ENCODE data around the gene OXA1L. TPM values are rescaled to one million over a fixed set of nuclear protein-coding genes. Genes with fewer than 3 reads are reported as not detected.

The OXA1L gene
- total and polyA plus RNA-seq, 2 experiments from 2014 or later: 59.4 to 88.1 TPM

GRCh38 chr14:22796087-22796707 is 29.7 kb downstream of the OXA1L start:
- TF ChIP-seq EZH2phosphoT487 (IDR thresholded peaks at IDR 0.05; ENCODE audit: low read depth, severe bottlenecking, unreplicated experiment): no peak
- no peak for TF ChIP-seq EZH2 (IDR thresholded peaks at IDR 0.05; ENCODE audit: borderline replicate concordance)
- TF ChIP-seq CTCF (IDR thresholded peaks at IDR 0.05; ENCODE audit: poor library complexity): no peak
- H3K9me2 ChIP-seq (replicated peaks; ENCODE audit: insufficient read depth): no peaks in the 10 kb centered on the region
- peak overlapping the region; percentile 40 for H3K4me2 ChIP-seq
- no peaks in the 10 kb centered on the region for H3K27me3 ChIP-seq
- H3K4me1 ChIP-seq (ENCODE audit: insufficient read depth): peaks cover 27% of the 10 kb centered on the region
- H2AFZ ChIP-seq: no peak overlapping the region
- H4K20me1 ChIP-seq (ENCODE audit: insufficient read depth, poor library complexity, severe bottlenecking): no peaks in the 10 kb centered on the region
- H3K9me3 ChIP-seq (ENCODE audit: low read depth): no peaks in the 10 kb centered on the region
- H3K27ac ChIP-seq: peak overlapping the region; percentile 91
- peaks cover 44% of the 10 kb centered on the region for H3K79me2 ChIP-seq
- no peaks in the 10 kb centered on the region for H3K36me3 ChIP-seq (replicated peaks; ENCODE audit: insufficient read depth, low read depth)
- 61% methylated on average over 5 of the region's 5 CpGs for WGBS (ENCODE audit: low lambda C conversion rate, missing lambda C conversion rate)
- no peak overlapping the region for H3K4me3 ChIP-seq
- DNase-seq (ENCODE audit: low spot score): peak; percentile 41

- Histone ChIP-seq H3K27me3 (no peaks in the 10 kb centered on the region), H2AFZ (no peak overlapping the region), H3K9me3 (ENCODE audit: low read depth) (no peaks in the 10 kb centered on the region), H3K4me1 (ENCODE audit: insufficient read depth) (peaks cover 27% of the 10 kb centered on the region), H3K9me2 (replicated peaks; ENCODE audit: insufficient read depth) (no peaks in the 10 kb centered on the region), H3K79me2 (peaks cover 50% of the 10 kb centered on the region), H3K36me3 (replicated peaks; ENCODE audit: insufficient read depth, low read depth) (no peaks in the 10 kb centered on the region), H3K4me2 (peak overlapping the region; percentile 40), H4K20me1 (ENCODE audit: insufficient read depth, poor library complexity, severe bottlenecking) (no peaks in the 10 kb centered on the region), H3K4me3 (no peak overlapping the region), H3K27ac (peak overlapping the region; percentile 91)
- peak; percentile 27 for DNase-seq (ENCODE audit: low spot score)
- WGBS (ENCODE audit: low lambda C conversion rate, missing lambda C conversion rate): 38% methylated on average over 5 of the region's 5 CpGs
- TF ChIP-seq EZH2phosphoT487 (IDR thresholded peaks at IDR 0.05; ENCODE audit: low read depth, severe bottlenecking, unreplicated experiment) (no peak), EZH2 (IDR thresholded peaks at IDR 0.05; ENCODE audit: borderline replicate concordance) (no peak), CTCF (IDR thresholded peaks at IDR 0.05; ENCODE audit: poor library complexity) (no peak)
Measured at GRCh38 chr14:22797017-22797917, 30.8 kb downstream of the OXA1L start.

GRCh38 chr14:22798528-22798927 is 32.0 kb downstream of the OXA1L start:
- H3K4me2 ChIP-seq: no peak overlapping the region
- TF ChIP-seq EZH2phosphoT487 (IDR thresholded peaks at IDR 0.05; ENCODE audit: low read depth, severe bottlenecking, unreplicated experiment) (no peak), CTCF (IDR thresholded peaks at IDR 0.05; ENCODE audit: poor library complexity) (no peak), EZH2 (IDR thresholded peaks at IDR 0.05; ENCODE audit: borderline replicate concordance) (no peak)
- H3K4me3 ChIP-seq: no peak overlapping the region
- no peaks in the 10 kb centered on the region for H3K36me3 ChIP-seq (replicated peaks; ENCODE audit: insufficient read depth, low read depth)
- H3K27ac ChIP-seq: peak overlapping the region; percentile 91
- no peaks in the 10 kb centered on the region for H3K9me3 ChIP-seq (ENCODE audit: low read depth)
- no peaks in the 10 kb centered on the region for H3K27me3 ChIP-seq
- H2AFZ ChIP-seq: no peak overlapping the region
- no peaks in the 10 kb centered on the region for H3K9me2 ChIP-seq (replicated peaks; ENCODE audit: insufficient read depth)
- H4K20me1 ChIP-seq (ENCODE audit: insufficient read depth, poor library complexity, severe bottlenecking): no peaks in the 10 kb centered on the region
- WGBS (ENCODE audit: low lambda C conversion rate, missing lambda C conversion rate): 73% methylated on average over 2 of the region's 2 CpGs
- H3K4me1 ChIP-seq (ENCODE audit: insufficient read depth): peaks cover 27% of the 10 kb centered on the region
- peaks cover 57% of the 10 kb centered on the region for H3K79me2 ChIP-seq
- no peak for DNase-seq (ENCODE audit: low spot score)

Data from hepatocyte (in vitro differentiated cells).